Activated CD4-positive, alpha-beta T cell treated with anti-CD3 and anti-CD28 coated beads for 36 hours (primary cell): ENCODE results near the gene TMEM164. TPM values are rescaled to one million over a fixed set of nuclear protein-coding genes. Genes with fewer than 3 reads are reported as not detected.

ENCODE experiments used
- ATAC-seq: fragments of 200-7000 bp; cut with Tn5 transposase; one replicate; pipeline ENCODE4 v1.10.0; 2021; ENCODE audit warnings: mild to moderate bottlenecking, moderate library complexity
- CTCF ChIA-PET: fragments of 350-600 bp; sonication (Branson Sonifier 250); formaldehyde crosslinking; loops from one replicate; lab custom pipeline; 2021; ENCODE audit warnings: antibody characterized with exemption; lab: Charles Lee
- POLR2A ChIA-PET: fragments of 350-600 bp; sonication (Branson Sonifier 250); formaldehyde crosslinking; loops from one replicate; lab custom pipeline; 2021; ENCODE audit warnings: antibody characterized with exemption, inconsistent platforms; lab: Charles Lee
- DNase-seq: peaks from one replicate; pipeline ENCODE4 v3.0.0-alpha.2; 2020
- H3K27ac Mint-ChIP-seq: one replicate; pipeline ENCODE4 v1.8.0; 2021; ENCODE audit warnings: mixed read lengths
- H3K27me3 Mint-ChIP-seq: one replicate; pipeline ENCODE4 v1.8.0; 2021; ENCODE audit warnings: mixed read lengths
- H3K36me3 Mint-ChIP-seq: one replicate; pipeline ENCODE4 v1.8.0; 2021; ENCODE audit warnings: low read depth, mixed read lengths
- H3K4me1 Mint-ChIP-seq: one replicate; pipeline ENCODE4 v1.8.0; 2021; ENCODE audit warnings: mixed read lengths
- H3K4me3 Mint-ChIP-seq: one replicate; pipeline ENCODE4 v1.8.0; 2021; ENCODE audit warnings: mild to moderate bottlenecking, moderate library complexity, mixed read lengths
- H3K9me3 Mint-ChIP-seq: one replicate; pipeline ENCODE4 v1.8.0; 2021; ENCODE audit warnings: low read depth, mixed read lengths
- intact Hi-C, 2 experiments: fragments of 100-400 bp; cut with DNase I in 1 of 2; cut with micrococcal nuclease in 1 of 2; formaldehyde crosslinking; loops; one replicate each; pipeline versions ENCODE4 v1.14.2 to v1.15.1; 2022 to 2024; cut with DNase I, micrococcal nuclease
- total RNA-seq, 2 experiments: library from RNA; stranded (reverse); gene quantifications; one replicate each; pipeline ENCODE4 v1.2.3, GENCODE V29; 2021

Gene TMEM164
- total RNA-seq, 2 experiments from 2014 or later, result 10.5 to 12.2 TPM

- H3K4me3 Mint-ChIP-seq, result no peak overlapping the region
Observed at GRCh38 chrX:110086916-110087484, 84.1 kb downstream of the TMEM164 start.

GRCh38 chrX:110087485-110088356, 84.8 kb downstream of the TMEM164 start:
- H3K4me1 Mint-ChIP-seq, result peaks cover 27% of the 10 kb centered on the region
- no peaks in the 10 kb centered on the region for H3K36me3 Mint-ChIP-seq
- DNase-seq (peak; percentile 18), ATAC-seq (peak; percentile 77)
- H3K9me3 Mint-ChIP-seq, result no peaks in the 10 kb centered on the region
- H3K27me3 Mint-ChIP-seq, result no peaks in the 10 kb centered on the region
- ChIA-PET POLR2A (no interaction called here), CTCF (no interaction called here)
- H3K4me3 Mint-ChIP-seq, result no peak overlapping the region
- intact Hi-C loops, result no loop called here
- no peak overlapping the region for H3K27ac Mint-ChIP-seq

More at GRCh38 chrX:110086916-110087484, 84.1 kb downstream of the TMEM164 start:
- no peaks in the 10 kb centered on the region for H3K27me3 Mint-ChIP-seq
- H3K9me3 Mint-ChIP-seq, result no peaks in the 10 kb centered on the region
- peaks cover 27% of the 10 kb centered on the region for H3K4me1 Mint-ChIP-seq
- ChIA-PET CTCF (no interaction called here), POLR2A (no interaction called here)
- DNase-seq (no peak), ATAC-seq (peak; percentile 83)
- intact Hi-C loops, result no loop called here
- H3K27ac Mint-ChIP-seq, result no peak overlapping the region
- H3K36me3 Mint-ChIP-seq, result no peaks in the 10 kb centered on the region

GRCh38 chrX:110089656-110090403, 86.9 kb downstream of the TMEM164 start:
- no peak for DNase-seq
- intact Hi-C loops, result no loop called here
- Mint-ChIP-seq H3K27ac (no peak overlapping the region), H3K4me3 (no peak overlapping the region), H3K36me3 (peaks cover 3% of the 10 kb centered on the region), H3K27me3 (no peaks in the 10 kb centered on the region), H3K9me3 (no peaks in the 10 kb centered on the region), H3K4me1 (peaks cover 27% of the 10 kb centered on the region)
- ChIA-PET CTCF (no interaction called here), POLR2A (no interaction called here)
- no peak for ATAC-seq

GRCh38 chrX:110097920-110098319, 95.0 kb downstream of the TMEM164 start:
- Mint-ChIP-seq H3K9me3 (no peaks in the 10 kb centered on the region), H3K4me3 (no peak overlapping the region), H3K4me1 (no peaks in the 10 kb centered on the region), H3K36me3 (peaks cover 8% of the 10 kb centered on the region), H3K27me3 (no peaks in the 10 kb centered on the region), H3K27ac (no peak overlapping the region)
- POLR2A ChIA-PET, result no interaction called here
- ATAC-seq (no peak), DNase-seq (no peak)
- CTCF ChIA-PET, result no interaction called here
- intact Hi-C loops, result no loop called here

GRCh38 chrX:110103344-110103743, 100.4 kb downstream of the TMEM164 start:
- ChIA-PET CTCF (no interaction called here), POLR2A (no interaction called here)
- DNase-seq (no peak), ATAC-seq (no peak)
- intact Hi-C loops, result no loop called here
- H3K9me3 Mint-ChIP-seq, result no peaks in the 10 kb centered on the region
- no peaks in the 10 kb centered on the region for H3K4me1 Mint-ChIP-seq
- no peak overlapping the region for H3K4me3 Mint-ChIP-seq
- H3K36me3 Mint-ChIP-seq, result no peaks in the 10 kb centered on the region
- H3K27me3 Mint-ChIP-seq, result no peaks in the 10 kb centered on the region
- H3K27ac Mint-ChIP-seq, result no peak overlapping the region

- ChIA-PET POLR2A (no interaction called here), CTCF (no interaction called here)
- H3K9me3 Mint-ChIP-seq, result no peaks in the 10 kb centered on the region
- no peak overlapping the region for H3K27ac Mint-ChIP-seq
- no peaks in the 10 kb centered on the region for H3K4me1 Mint-ChIP-seq
- H3K4me3 Mint-ChIP-seq, result no peak overlapping the region
- DNase-seq, result no peak
- no peak for ATAC-seq
- no peaks in the 10 kb centered on the region for H3K36me3 Mint-ChIP-seq
- H3K27me3 Mint-ChIP-seq, result no peaks in the 10 kb centered on the region
- intact Hi-C loops, result no loop called here
Observed at GRCh38 chrX:110104078-110104477, 101.2 kb downstream of the TMEM164 start.

GRCh38 chrX:110108381-110108821, 105.5 kb downstream of the TMEM164 start:
- intact Hi-C loops, result no loop called here
- Mint-ChIP-seq H3K36me3 (no peaks in the 10 kb centered on the region), H3K27me3 (no peaks in the 10 kb centered on the region), H3K4me3 (no peak overlapping the region), H3K4me1 (no peaks in the 10 kb centered on the region), H3K9me3 (no peaks in the 10 kb centered on the region), H3K27ac (no peak overlapping the region)
- ATAC-seq (no peak), DNase-seq (no peak)
- ChIA-PET CTCF (no interaction called here), POLR2A (no interaction called here)

GRCh38 chrX:110114260-110114776, 111.4 kb downstream of the TMEM164 start:
- H3K4me1 Mint-ChIP-seq, result no peaks in the 10 kb centered on the region
- no peak overlapping the region for H3K27ac Mint-ChIP-seq
- ATAC-seq (no peak), DNase-seq (no peak)
- H3K4me3 Mint-ChIP-seq, result no peak overlapping the region
- POLR2A ChIA-PET, result no interaction called here
- H3K36me3 Mint-ChIP-seq, result no peaks in the 10 kb centered on the region
- intact Hi-C loops, result no loop called here
- H3K9me3 Mint-ChIP-seq, result no peaks in the 10 kb centered on the region
- H3K27me3 Mint-ChIP-seq, result no peaks in the 10 kb centered on the region
- CTCF ChIA-PET, result no interaction called here

- H3K36me3 Mint-ChIP-seq, result no peaks in the 10 kb centered on the region
- no peak for ATAC-seq
- POLR2A ChIA-PET, result no interaction called here
- intact Hi-C loops, result no loop called here
- DNase-seq, result no peak
- H3K9me3 Mint-ChIP-seq, result no peaks in the 10 kb centered on the region
- CTCF ChIA-PET, result interaction anchor here (0.6 kb wide), 1 partner anchor 289 kb away, joined by 4 read pairs; no protein-coding TSS in a partner anchor
- H3K27me3 Mint-ChIP-seq, result no peaks in the 10 kb centered on the region
- H3K4me3 Mint-ChIP-seq, result no peak overlapping the region
- no peak overlapping the region for H3K27ac Mint-ChIP-seq
- H3K4me1 Mint-ChIP-seq, result no peaks in the 10 kb centered on the region
Observed at GRCh38 chrX:110116066-110116980, 113.4 kb downstream of the TMEM164 start.

- Mint-ChIP-seq H3K9me3 (no peaks in the 10 kb centered on the region), H3K27ac (no peak overlapping the region), H3K27me3 (no peaks in the 10 kb centered on the region), H3K36me3 (no peaks in the 10 kb centered on the region), H3K4me3 (no peak overlapping the region), H3K4me1 (no peaks in the 10 kb centered on the region)
- intact Hi-C loops, result no loop called here
- no peak for DNase-seq
- ATAC-seq, result no peak
- POLR2A ChIA-PET, result no interaction called here
- CTCF ChIA-PET, result no interaction called here
Observed at GRCh38 chrX:110118530-110118929, 115.6 kb downstream of the TMEM164 start.

- CTCF ChIA-PET, result no interaction called here
- H3K27me3 Mint-ChIP-seq, result no peaks in the 10 kb centered on the region
- intact Hi-C loops, result no loop called here
- no peaks in the 10 kb centered on the region for H3K9me3 Mint-ChIP-seq
- DNase-seq (no peak), ATAC-seq (no peak)
- no peak overlapping the region for H3K4me3 Mint-ChIP-seq
- no peaks in the 10 kb centered on the region for H3K4me1 Mint-ChIP-seq
- no peak overlapping the region for H3K27ac Mint-ChIP-seq
- no peaks in the 10 kb centered on the region for H3K36me3 Mint-ChIP-seq
- POLR2A ChIA-PET, result no interaction called here
Observed at GRCh38 chrX:110119480-110119879, 116.6 kb downstream of the TMEM164 start.
